HEK293 (cell line): ENCODE results near the gene GLRX2.
A peak's percentile ranks its signal among the peaks of the same experiment; 100 is the strongest.

Source experiments
- CTCF ChIA-PET: fragments of 350-600 bp; formaldehyde crosslinking; extraction: SDS; loops from one replicate; lab custom pipeline; 2021; ENCODE audit warnings: antibody characterized with exemption; lab: Yijun Ruan, JAX
- POLR2A ChIA-PET: fragments of 300-600 bp; formaldehyde crosslinking; extraction: SDS; loops from one replicate; lab custom pipeline; 2020; ENCODE audit warnings: antibody characterized with exemption, inconsistent platforms; lab: Yijun Ruan, JAX
- H3K27ac ChIP-seq: fragments of 200-500 bp; sonication (Bioruptor generic); 2 replicates; pipeline ENCODE4 v1.5.1; 2014; ENCODE audit warnings: low read depth, low read length, control low read depth, inconsistent platforms; ENCODE audit errors: extremely low read depth
- H3K36me3 ChIP-seq, 2 experiments: fragments of 200-500 bp in 1 of 2; sonication (Bioruptor generic) in 1 of 2; 1 replicate in 1 of 2; 2 replicates in 1 of 2; pipeline ENCODE4 v1.5.1; 2014 to 2017; ENCODE audit warnings: inconsistent platforms in 2 of 2, low read length in 2 of 2; ENCODE audit not compliant: control insufficient read depth in 2 of 2, insufficient read depth in 1 of 2
- H3K4me1 ChIP-seq: fragments of 200-500 bp; sonication (Bioruptor generic); 2 replicates; pipeline ENCODE4 v1.5.1; 2014; ENCODE audit warnings: mild to moderate bottlenecking, low read length, inconsistent platforms; ENCODE audit not compliant: control insufficient read depth, insufficient read depth
- H3K4me3 ChIP-seq: 2 replicates; pipeline ENCODE4 v1.5.1; 2011; ENCODE audit warnings: low read depth, mild to moderate bottlenecking, control low read depth, low read length, moderate library complexity
- H3K9me3 ChIP-seq: fragments of 200-500 bp; sonication (Bioruptor generic); 2 replicates; pipeline ENCODE4 v1.5.1; 2014; ENCODE audit warnings: low read depth, low read length, inconsistent platforms; ENCODE audit not compliant: control insufficient read depth, insufficient read depth
- FEZF1 ChIP-seq: fragments of 450-650 bp; formaldehyde crosslinking; IDR thresholded peaks from 2 replicates; pipeline ENCODE4 v1.5.1; 2016; ENCODE audit warnings: missing biosample characterization, missing genetic modification characterization
- KLF16 ChIP-seq: fragments of 450-650 bp; formaldehyde crosslinking; IDR thresholded peaks from 2 replicates; pipeline ENCODE4 v1.5.1; 2017; ENCODE audit warnings: missing biosample characterization, missing genetic modification characterization
- OSR2 ChIP-seq: fragments of 450-650 bp; formaldehyde crosslinking; IDR thresholded peaks from 2 replicates; pipeline ENCODE4 v1.5.1; 2016; ENCODE audit warnings: missing biosample characterization, missing genetic modification characterization
- ZBTB17 ChIP-seq: fragments of 450-650 bp; formaldehyde crosslinking; IDR thresholded peaks from 2 replicates; pipeline ENCODE4 v1.5.1; 2016; ENCODE audit warnings: missing biosample characterization, missing genetic modification characterization
- ZFHX2 ChIP-seq: fragments of 450-650 bp; formaldehyde crosslinking; conservative IDR thresholded peaks from 2 replicates; pipeline ENCODE4 v1.5.1; 2016; ENCODE audit warnings: missing biosample characterization, missing genetic modification characterization
- ZIC2 ChIP-seq: fragments of 450-650 bp; formaldehyde crosslinking; IDR thresholded peaks from 2 replicates; pipeline ENCODE4 v1.5.1; 2016; ENCODE audit warnings: missing biosample characterization, missing genetic modification characterization
- ZNF138 ChIP-seq: fragments of 450-650 bp; formaldehyde crosslinking; IDR thresholded peaks from 2 replicates; pipeline ENCODE4 v1.5.1; 2016; ENCODE audit warnings: missing biosample characterization, missing genetic modification characterization, borderline replicate concordance
- ZNF202 ChIP-seq: fragments of 450-650 bp; formaldehyde crosslinking; IDR thresholded peaks from 2 replicates; pipeline ENCODE4 v1.5.1; 2016; ENCODE audit warnings: missing biosample characterization, missing genetic modification characterization, borderline replicate concordance
- ZNF335 ChIP-seq: fragments of 450-650 bp; formaldehyde crosslinking; conservative IDR thresholded peaks from 2 replicates; pipeline ENCODE4 v1.5.1; 2016; ENCODE audit warnings: missing biosample characterization, missing genetic modification characterization
- ZNF350 ChIP-seq: fragments of 450-650 bp; formaldehyde crosslinking; IDR thresholded peaks from 2 replicates; pipeline ENCODE4 v1.5.0; 2017; ENCODE audit warnings: missing biosample characterization, mild to moderate bottlenecking, missing genetic modification characterization
- ZNF501 ChIP-seq: fragments of 450-650 bp; formaldehyde crosslinking; IDR thresholded peaks from 2 replicates; pipeline ENCODE4 v1.5.1; 2016; ENCODE audit warnings: missing biosample characterization, missing genetic modification characterization
- ZNF549 ChIP-seq: fragments of 450-650 bp; IDR thresholded peaks from 2 replicates; pipeline ENCODE4 v1.5.1; 2018; ENCODE audit warnings: missing biosample characterization, missing genetic modification characterization, mild to moderate bottlenecking, inconsistent platforms, moderate library complexity
- ZNF585B ChIP-seq: fragments of 450-650 bp; formaldehyde crosslinking; IDR thresholded peaks from 2 replicates; pipeline ENCODE4 v1.5.1; 2016; ENCODE audit warnings: missing biosample characterization, missing genetic modification characterization
- ZNF600 ChIP-seq: fragments of 450-650 bp; formaldehyde crosslinking; IDR thresholded peaks from 2 replicates; pipeline ENCODE4 v1.5.1; 2016; ENCODE audit warnings: missing biosample characterization, missing genetic modification characterization
- ZNF654 ChIP-seq: fragments of 450-650 bp; formaldehyde crosslinking; IDR thresholded peaks from 2 replicates; pipeline ENCODE4 v1.5.1; 2016; ENCODE audit warnings: low read depth, missing biosample characterization, missing genetic modification characterization
- ZNF791 ChIP-seq: fragments of 450-650 bp; formaldehyde crosslinking; IDR thresholded peaks from 2 replicates; pipeline ENCODE4 v1.5.1; 2016; ENCODE audit warnings: missing biosample characterization, missing genetic modification characterization
- ZXDB ChIP-seq: fragments of 450-650 bp; formaldehyde crosslinking; IDR thresholded peaks from 2 replicates; pipeline ENCODE4 v1.5.1; 2016; ENCODE audit warnings: missing biosample characterization, missing genetic modification characterization
- TF ChIP-seq, protein P1 (sequence below): IDR thresholded peaks from 2 replicates; pipeline ENCODE4 v1.6.1; 2011; ENCODE audit warnings: mild to moderate bottlenecking, low read depth, low read length, borderline replicate concordance
- TF ChIP-seq, protein P2 (sequence below): fragments of 450-650 bp; formaldehyde crosslinking; IDR thresholded peaks from 2 replicates; pipeline ENCODE4 v1.5.1; 2017; ENCODE audit warnings: missing biosample characterization, missing genetic modification characterization
- TF ChIP-seq, protein P3 (sequence below): fragments of 450-650 bp; formaldehyde crosslinking; conservative IDR thresholded peaks from 2 replicates; pipeline ENCODE4 v1.5.1; 2016; ENCODE audit warnings: low read depth, missing biosample characterization, missing genetic modification characterization
- TF ChIP-seq, protein P4 (sequence below): fragments of 450-650 bp; formaldehyde crosslinking; conservative IDR thresholded peaks from 2 replicates; pipeline ENCODE4 v1.5.1; 2016; ENCODE audit warnings: low read depth, missing biosample characterization, missing genetic modification characterization
- TF ChIP-seq, protein P5 (sequence below): fragments of 450-650 bp; formaldehyde crosslinking; IDR thresholded peaks from 2 replicates; pipeline ENCODE4 v1.5.1; 2016; ENCODE audit warnings: missing biosample characterization, missing genetic modification characterization

Gene GLRX2

GRCh38 chr1:193070942-193071341 is 34.3 kb downstream of the GLRX2 start:
- Histone ChIP-seq H3K27ac (no peak overlapping the region), H3K36me3 (peaks cover 0 to 19% of the 10 kb centered on the region in 2 experiments; a peak in 1 of 3 replicates), H3K9me3 (no peaks in the 10 kb centered on the region), H3K4me1 (peaks cover 9% of the 10 kb centered on the region), H3K4me3 (no peak overlapping the region)
- POLR2A ChIA-PET, result interaction anchor here (2.1 to 2.2 kb wide), 2 partner anchors 12 to 34 kb away, joined by 9 to 10 read pairs; partner anchors contain the start of genes GLRX2, RO60 and UCHL5
- TF ChIP-seq ZNF585B (tag by site-specific recombination) (no peak), ZNF600 (tag by site-specific recombination) (peak; percentile 79), ZFHX2 (no peak), ZNF202 (tag by site-specific recombination) (no peak), FEZF1 (peak; percentile 81), ZBTB17 (tag by site-specific recombination) (peak; percentile 83), ZNF138 (tag by site-specific recombination) (no peak), ZNF791 (tag by site-specific recombination) (no peak), ZNF335 (0 out of 2 replicates have a peak, but pooled peaks have one; percentile 7), OSR2 (tag by site-specific recombination) (peak; percentile 30; the same call in 1 of the 2 replicates), ZIC2 (tag by site-specific recombination) (peak; percentile 51), ZNF549 (tag by site-specific recombination) (peak; percentile 84), KLF16 (no peak), ZNF654 (tag by site-specific recombination) (no peak)
- TF ChIP-seq, protein P1, sequence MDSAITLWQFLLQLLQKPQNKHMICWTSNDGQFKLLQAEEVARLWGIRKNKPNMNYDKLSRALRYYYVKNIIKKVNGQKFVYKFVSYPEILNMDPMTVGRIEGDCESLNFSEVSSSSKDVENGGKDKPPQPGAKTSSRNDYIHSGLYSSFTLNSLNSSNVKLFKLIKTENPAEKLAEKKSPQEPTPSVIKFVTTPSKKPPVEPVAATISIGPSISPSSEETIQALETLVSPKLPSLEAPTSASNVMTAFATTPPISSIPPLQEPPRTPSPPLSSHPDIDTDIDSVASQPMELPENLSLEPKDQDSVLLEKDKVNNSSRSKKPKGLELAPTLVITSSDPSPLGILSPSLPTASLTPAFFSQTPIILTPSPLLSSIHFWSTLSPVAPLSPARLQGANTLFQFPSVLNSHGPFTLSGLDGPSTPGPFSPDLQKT, result no peak
- TF ChIP-seq, protein P2, sequence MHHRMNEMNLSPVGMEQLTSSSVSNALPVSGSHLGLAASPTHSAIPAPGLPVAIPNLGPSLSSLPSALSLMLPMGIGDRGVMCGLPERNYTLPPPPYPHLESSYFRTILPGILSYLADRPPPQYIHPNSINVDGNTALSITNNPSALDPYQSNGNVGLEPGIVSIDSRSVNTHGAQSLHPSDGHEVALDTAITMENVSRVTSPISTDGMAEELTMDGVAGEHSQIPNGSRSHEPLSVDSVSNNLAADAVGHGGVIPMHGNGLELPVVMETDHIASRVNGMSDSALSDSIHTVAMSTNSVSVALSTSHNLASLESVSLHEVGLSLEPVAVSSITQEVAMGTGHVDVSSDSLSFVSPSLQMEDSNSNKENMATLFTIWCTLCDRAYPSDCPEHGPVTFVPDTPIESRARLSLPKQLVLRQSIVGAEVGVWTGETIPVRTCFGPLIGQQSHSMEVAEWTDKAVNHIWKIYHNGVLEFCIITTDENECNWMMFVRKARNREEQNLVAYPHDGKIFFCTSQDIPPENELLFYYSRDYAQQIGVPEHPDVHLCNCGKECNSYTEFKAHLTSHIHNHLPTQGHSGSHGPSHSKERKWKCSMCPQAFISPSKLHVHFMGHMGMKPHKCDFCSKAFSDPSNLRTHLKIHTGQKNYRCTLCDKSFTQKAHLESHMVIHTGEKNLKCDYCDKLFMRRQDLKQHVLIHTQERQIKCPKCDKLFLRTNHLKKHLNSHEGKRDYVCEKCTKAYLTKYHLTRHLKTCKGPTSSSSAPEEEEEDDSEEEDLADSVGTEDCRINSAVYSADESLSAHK (tag by site-specific recombination), result peak; percentile 27; the same call in 1 of the 2 replicates
- TF ChIP-seq, protein P3, sequence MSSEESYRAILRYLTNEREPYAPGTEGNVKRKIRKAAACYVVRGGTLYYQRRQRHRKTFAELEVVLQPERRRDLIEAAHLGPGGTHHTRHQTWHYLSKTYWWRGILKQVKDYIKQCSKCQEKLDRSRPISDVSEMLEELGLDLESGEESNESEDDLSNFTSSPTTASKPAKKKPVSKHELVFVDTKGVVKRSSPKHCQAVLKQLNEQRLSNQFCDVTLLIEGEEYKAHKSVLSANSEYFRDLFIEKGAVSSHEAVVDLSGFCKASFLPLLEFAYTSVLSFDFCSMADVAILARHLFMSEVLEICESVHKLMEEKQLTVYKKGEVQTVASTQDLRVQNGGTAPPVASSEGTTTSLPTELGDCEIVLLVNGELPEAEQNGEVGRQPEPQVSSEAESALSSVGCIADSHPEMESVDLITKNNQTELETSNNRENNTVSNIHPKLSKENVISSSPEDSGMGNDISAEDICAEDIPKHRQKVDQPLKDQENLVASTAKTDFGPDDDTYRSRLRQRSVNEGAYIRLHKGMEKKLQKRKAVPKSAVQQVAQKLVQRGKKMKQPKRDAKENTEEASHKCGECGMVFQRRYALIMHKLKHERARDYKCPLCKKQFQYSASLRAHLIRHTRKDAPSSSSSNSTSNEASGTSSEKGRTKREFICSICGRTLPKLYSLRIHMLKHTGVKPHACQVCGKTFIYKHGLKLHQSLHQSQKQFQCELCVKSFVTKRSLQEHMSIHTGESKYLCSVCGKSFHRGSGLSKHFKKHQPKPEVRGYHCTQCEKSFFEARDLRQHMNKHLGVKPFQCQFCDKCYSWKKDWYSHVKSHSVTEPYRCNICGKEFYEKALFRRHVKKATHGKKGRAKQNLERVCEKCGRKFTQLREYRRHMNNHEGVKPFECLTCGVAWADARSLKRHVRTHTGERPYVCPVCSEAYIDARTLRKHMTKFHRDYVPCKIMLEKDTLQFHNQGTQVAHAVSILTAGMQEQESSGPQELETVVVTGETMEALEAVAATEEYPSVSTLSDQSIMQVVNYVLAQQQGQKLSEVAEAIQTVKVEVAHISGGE (tag by site-specific recombination), result peak; percentile 49
- CTCF ChIA-PET, result interaction anchor here (0.5 to 1.9 kb wide), 7 partner anchors 14 to 425 kb away, joined by 3 to 6 read pairs (median 4); no protein-coding TSS in a partner anchor

DNA sequence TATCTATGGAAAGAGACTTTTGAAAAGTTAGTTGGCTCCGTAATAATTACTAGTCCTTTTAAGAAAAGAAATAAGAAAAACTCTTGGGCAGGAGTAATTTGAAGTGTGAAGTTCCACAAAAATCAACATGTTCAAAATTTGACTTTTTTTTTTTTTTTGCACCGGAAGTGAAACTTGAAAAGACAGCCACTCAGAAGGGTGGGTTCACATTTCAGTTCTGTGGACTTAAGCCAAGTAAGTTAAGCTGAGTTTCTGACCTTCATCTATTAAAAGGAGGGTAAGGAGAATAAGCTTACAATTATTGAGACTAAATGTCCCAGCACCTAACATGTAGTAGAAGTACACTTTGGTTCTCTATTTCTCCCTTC is 34.8 kb downstream of the GLRX2 start:
- H3K27ac ChIP-seq, result no peak overlapping the region
- CTCF ChIA-PET, result interaction anchor here (0.6 to 1.9 kb wide), 6 partner anchors 14 to 510 kb away, joined by 3 to 6 read pairs (median 4); no protein-coding TSS in a partner anchor
- H3K9me3 ChIP-seq, result no peaks in the 10 kb centered on the region
- H3K36me3 ChIP-seq, result peaks cover 0 to 17% of the 10 kb centered on the region in 2 experiments; a peak in 1 of 3 replicates
- H3K4me1 ChIP-seq, result peaks cover 9% of the 10 kb centered on the region
- POLR2A ChIA-PET, result interaction anchor here (0.6 to 2.2 kb wide), 3 partner anchors 11 to 34 kb away, joined by 3 to 10 read pairs (median 9); partner anchors contain the start of genes GLRX2, RO60 and UCHL5
- H3K4me3 ChIP-seq, result no peak overlapping the region
- TF ChIP-seq, protein P4, sequence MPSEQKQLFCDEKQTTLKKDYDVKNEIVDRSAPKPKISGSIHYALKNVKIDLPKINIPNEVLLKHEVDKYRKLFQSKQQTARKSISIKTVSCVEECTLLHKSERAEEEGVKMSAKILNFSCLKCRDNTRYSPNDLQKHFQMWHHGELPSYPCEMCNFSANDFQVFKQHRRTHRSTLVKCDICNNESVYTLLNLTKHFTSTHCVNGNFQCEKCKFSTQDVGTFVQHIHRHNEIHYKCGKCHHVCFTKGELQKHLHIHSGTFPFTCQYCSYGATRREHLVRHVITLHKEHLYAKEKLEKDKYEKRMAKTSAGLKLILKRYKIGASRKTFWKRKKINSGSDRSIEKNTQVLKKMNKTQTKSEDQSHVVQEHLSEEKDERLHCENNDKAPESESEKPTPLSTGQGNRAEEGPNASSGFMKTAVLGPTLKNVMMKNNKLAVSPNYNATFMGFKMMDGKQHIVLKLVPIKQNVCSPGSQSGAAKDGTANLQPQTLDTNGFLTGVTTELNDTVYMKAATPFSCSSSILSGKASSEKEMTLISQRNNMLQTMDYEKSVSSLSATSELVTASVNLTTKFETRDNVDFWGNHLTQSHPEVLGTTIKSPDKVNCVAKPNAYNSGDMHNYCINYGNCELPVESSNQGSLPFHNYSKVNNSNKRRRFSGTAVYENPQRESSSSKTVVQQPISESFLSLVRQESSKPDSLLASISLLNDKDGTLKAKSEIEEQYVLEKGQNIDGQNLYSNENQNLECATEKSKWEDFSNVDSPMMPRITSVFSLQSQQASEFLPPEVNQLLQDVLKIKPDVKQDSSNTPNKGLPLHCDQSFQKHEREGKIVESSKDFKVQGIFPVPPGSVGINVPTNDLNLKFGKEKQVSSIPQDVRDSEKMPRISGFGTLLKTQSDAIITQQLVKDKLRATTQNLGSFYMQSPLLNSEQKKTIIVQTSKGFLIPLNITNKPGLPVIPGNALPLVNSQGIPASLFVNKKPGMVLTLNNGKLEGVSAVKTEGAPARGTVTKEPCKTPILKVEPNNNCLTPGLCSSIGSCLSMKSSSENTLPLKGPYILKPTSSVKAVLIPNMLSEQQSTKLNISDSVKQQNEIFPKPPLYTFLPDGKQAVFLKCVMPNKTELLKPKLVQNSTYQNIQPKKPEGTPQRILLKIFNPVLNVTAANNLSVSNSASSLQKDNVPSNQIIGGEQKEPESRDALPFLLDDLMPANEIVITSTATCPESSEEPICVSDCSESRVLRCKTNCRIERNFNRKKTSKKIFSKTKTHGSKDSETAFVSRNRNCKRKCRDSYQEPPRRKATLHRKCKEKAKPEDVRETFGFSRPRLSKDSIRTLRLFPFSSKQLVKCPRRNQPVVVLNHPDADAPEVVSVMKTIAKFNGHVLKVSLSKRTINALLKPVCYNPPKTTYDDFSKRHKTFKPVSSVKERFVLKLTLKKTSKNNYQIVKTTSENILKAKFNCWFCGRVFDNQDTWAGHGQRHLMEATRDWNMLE (tag by site-specific recombination), result 0 out of 2 replicates have a peak, but pooled peaks have one; percentile 26
- TF ChIP-seq ZXDB (tag by site-specific recombination) (no peak), ZNF501 (tag by site-specific recombination) (no peak), ZNF350 (tag by site-specific recombination) (no peak)
- TF ChIP-seq, protein P5, sequence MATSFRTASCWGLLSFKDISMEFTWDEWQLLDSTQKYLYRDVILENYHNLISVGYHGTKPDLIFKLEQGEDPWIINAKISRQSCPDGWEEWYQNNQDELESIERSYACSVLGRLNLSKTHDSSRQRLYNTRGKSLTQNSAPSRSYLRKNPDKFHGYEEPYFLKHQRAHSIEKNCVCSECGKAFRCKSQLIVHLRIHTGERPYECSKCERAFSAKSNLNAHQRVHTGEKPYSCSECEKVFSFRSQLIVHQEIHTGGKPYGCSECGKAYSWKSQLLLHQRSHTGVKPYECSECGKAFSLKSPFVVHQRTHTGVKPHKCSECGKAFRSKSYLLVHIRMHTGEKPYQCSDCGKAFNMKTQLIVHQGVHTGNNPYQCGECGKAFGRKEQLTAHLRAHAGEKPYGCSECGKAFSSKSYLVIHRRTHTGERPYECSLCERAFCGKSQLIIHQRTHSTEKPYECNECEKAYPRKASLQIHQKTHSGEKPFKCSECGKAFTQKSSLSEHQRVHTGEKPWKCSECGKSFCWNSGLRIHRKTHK, result no peak
